HG03135 (cell line): Measurements from ENCODE around the gene TRAPPC3L.

ENCODE experiments used
- ATAC-seq: cut with Tn5 transposase; IDR thresholded peaks from one replicate; pipeline ENCODE4 v1.9.1; 2021; ENCODE audit warnings: mild to moderate bottlenecking, moderate library complexity; ENCODE audit not compliant: unreplicated experiment

TRAPPC3L gene

DNA sequence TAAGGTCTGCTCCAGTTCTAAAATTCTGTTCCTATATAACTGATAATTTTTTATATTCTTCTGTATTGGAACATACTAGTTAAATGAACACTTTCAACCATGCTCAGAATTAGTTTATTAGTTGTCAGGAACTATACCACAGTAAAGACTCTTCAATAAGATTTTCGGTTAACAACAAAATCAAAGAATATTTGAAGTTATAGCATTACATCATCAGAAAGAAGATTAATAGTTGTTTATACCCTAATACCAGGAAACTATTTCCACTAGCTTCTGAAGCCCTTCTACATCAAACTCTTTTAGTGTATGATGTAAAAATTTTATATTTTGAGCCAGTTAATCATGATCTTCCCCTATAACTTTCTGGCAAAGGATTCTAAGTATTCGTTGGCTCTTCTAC lies 14.6 kb upstream of the TRAPPC3L start:
- no peak for ATAC-seq

DNA sequence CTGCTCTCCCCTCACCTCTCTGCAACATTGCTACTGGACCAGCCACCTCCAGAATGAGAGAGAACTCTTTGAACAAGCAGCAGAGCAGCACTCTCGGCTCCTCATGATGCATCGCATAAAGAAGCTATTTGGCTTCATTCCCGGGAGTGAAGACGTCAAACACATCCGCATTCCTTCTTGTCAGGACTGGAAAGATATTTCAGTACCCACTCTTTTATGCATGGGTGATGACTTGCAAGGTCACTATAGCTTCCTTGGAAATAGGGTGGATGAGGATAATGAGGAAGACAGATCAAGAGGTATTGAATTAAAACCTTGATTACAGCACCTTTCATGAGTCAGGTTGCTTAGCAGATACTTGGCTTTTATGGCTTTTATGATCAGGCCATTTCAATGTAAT lies 12.4 kb upstream of the TRAPPC3L start:
- ATAC-seq: no peak

DNA sequence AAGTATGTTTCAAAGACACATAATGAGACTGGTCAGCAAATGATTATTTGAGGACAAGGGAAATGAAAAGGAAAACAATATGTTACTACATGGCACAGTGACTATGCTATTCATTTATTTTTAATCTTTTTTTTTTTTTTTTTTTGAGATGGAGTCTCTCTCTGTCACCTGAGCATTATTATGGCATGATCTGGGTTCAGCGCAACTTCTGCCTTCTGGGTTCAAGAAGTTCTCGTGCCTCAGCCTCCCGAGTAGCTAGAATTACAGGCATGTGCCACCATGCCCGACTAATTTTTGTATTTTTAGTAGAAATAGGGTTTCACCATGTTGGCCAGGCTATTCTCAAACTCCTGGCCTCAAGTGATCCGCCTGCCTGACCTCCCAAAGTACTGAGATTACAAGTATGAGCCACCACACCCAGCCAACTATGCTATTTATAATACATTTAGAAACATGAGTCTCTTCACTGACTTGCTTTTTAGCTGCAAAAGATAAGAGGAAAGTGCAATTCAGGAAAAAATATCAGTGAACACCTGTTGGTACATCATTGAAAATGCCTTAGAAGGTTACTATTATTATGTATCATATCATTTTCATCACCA lies 11.4 kb upstream of the TRAPPC3L start:
- no peak for ATAC-seq

DNA sequence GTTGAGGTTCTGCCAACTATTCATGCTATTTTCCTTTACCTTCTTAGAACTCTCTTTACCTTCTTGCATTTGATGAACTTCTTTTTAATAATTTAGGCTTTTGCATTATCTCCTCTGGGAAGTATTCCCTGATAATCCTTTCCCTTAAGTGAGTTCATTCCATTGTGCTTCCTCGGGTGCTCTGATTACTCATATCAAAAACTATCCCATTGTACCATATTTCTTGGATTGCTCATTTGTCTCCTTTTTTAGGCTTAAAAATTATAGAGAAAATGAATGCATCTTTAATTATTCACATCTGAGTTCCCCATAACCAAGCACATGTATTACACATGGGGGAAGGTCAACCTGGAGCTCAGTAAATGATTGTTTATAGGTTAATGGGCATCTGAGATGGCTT lies 10.6 kb upstream of the TRAPPC3L start:
- no peak for ATAC-seq

DNA sequence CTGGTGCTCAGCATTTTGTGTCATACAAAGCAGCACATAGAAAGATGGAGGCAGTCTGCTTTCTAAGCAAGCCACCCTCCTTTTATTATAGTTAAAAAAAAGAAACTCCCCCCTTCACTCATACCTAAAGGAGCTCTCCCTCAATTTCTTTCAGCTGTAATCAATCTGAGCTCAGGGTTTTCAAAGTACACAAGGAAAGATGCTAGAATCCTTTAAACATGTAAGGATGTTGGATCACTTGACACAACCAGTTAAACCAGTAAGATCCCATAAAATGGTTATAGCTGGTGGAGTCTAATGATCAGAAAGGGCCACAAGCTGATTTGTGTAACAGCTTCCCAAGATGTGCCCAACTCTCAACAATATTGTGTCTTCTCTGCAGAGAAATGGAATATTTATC lies 8.0 kb upstream of the TRAPPC3L start, which contains the start of gene CALHM4:
Gene CALHM4, plus strand, starts transcription at position 301 of the 400 bp plus-strand sequence. Its CDS starts 43 bp downstream, at position 344.
- ATAC-seq: no peak

DNA sequence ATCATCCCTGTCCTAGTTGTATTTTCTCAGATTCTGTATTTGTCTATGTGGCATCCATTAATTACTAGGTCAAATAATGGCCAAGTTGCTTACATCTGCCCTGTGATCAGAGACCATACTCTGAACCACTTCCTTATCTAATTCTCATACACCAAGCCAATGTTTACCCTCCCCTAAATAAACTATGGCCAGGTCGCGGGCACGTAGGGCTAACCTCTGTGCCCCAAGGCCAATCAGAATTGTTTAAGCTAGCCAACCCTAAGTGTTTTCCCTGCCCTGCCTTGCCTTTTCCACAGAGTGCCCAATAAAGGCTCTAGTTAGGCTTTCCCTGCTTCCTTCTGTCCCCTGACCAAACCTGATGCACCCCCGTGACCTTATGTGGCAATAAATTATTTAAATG lies 5.3 kb upstream of the TRAPPC3L start:
- no peak for ATAC-seq

DNA sequence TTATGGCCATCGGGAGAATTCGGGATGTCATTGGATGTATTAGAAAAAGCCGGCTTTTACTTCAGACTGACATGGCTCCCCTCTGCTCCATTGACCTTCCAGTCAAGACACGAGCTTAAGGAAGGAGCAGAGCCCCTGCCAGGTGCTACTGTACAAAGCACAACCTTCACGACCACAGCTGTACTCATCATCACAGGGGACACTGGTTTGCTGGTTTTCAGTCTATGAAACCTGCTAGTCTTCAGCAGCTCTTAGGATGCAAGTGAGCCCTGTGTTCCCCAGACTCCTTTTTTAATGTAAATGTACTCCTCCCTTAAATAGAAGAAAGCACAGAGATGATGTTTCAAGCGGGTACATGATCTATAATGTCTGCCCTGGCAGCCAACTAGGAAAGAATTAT lies 1.9 kb upstream of the TRAPPC3L start:
- no peak for ATAC-seq

DNA sequence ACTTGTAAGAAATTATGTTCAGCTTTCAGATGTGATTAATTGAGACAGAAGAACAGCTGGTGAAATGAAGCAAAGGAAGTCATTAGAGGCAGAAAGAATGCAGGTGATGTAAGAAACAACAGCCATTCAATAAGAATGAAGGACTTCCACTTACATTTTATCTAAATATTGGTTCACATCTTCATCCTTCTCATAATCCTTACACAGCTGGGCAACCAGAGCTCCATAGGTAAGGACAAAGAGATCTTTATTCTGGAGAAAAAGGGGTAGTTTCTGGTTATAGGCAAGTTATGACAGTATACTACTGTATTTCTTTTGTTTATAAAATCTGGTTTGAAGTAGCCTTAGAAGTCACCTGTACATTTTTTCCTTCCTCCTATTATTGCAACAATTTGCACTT lies 2.3 kb downstream of the TRAPPC3L start:
- no peak for ATAC-seq

DNA sequence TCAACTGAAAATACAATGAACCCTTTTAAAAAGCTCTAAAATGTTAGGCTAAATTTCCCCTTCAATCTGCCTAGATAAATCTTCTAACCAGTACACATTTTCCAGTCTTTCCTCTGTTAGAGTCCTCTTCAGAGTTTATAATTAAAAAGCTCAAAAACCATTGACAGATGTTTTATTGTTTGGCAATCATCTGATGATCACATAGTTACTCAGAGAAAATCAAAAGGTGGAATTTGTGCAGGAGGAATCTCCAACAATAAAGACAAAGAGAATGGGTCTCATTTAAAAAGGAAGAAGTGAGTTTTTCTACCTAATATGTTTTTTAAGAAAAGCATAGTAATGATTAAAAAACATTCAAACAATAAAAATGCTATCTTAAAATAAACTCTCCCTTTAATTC lies 3.1 kb downstream of the TRAPPC3L start:
- ATAC-seq: no peak

DNA sequence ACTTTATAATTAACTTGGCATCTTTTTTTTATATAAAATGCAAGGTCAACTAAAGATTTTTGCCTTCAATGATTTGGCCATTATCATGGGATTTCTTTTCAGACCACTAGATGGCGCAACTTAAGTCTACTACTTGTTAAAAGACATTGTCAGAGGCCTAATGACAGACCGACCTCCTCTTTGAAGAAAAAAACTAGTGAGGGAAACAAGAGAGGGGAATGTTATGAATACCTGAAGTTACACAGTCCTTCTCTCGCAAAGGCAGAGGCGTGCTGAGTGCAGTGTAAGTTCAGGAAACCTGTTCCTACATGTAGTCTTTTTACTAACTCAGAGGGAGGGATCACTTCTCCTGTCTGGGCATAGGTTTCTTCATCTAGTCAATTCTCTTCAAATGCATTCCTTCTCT lies 9.3 kb downstream of the TRAPPC3L start:
- no peak for ATAC-seq

DNA sequence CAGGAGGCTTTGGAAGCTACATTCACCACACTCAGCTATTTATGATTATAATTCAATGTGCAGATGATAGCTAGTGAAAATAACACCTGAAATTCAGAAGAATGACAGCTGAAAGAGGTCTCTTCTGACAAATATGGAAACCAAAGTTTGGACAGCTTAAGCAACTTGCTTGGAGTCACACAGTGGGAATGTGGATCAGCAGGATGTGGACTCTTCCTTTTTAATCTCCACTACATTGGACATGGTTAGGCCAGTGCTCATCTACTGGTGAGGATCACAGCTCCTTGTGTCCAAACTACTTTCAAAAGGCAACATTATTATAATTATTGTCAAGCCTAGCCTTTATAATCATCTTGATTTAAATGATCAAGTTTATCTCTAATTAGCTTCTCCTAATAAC lies 10.4 kb downstream of the TRAPPC3L start:
- ATAC-seq: no peak

DNA sequence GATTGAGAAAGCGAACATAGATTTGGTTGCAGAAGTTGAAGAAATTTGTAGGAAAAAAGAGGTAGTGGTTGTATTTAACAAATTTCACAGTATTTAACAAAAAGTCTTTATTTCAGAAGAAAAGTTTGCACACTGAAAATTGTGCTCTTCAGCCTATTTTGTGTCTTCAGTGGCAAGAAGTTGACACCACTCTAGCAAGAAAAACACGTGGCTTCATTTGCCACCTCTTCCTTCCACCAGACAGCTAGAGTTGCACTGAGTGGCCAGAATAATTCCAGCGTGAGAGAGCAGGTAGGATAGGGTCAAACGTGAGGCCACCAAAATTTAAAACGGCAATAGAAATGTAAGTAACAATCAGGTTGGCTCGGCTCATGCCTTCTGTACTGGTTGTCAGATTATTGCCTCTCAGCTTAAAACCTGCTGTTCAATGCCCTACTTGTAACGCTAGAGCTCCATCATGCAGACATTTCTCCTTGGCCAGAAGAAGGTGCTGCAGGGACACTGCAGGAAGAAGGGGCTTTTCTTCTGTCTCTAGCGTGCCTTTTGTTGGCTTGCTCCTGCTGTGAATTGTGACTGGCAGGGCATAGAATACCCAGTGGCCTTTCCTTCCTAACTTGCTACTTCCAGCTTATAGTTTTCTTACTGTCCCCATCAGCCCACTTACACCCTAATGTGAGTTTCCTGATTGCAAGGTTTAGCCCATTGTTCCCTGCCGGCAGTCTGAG lies 12.1 kb downstream of the TRAPPC3L start:
- no peak for ATAC-seq

DNA sequence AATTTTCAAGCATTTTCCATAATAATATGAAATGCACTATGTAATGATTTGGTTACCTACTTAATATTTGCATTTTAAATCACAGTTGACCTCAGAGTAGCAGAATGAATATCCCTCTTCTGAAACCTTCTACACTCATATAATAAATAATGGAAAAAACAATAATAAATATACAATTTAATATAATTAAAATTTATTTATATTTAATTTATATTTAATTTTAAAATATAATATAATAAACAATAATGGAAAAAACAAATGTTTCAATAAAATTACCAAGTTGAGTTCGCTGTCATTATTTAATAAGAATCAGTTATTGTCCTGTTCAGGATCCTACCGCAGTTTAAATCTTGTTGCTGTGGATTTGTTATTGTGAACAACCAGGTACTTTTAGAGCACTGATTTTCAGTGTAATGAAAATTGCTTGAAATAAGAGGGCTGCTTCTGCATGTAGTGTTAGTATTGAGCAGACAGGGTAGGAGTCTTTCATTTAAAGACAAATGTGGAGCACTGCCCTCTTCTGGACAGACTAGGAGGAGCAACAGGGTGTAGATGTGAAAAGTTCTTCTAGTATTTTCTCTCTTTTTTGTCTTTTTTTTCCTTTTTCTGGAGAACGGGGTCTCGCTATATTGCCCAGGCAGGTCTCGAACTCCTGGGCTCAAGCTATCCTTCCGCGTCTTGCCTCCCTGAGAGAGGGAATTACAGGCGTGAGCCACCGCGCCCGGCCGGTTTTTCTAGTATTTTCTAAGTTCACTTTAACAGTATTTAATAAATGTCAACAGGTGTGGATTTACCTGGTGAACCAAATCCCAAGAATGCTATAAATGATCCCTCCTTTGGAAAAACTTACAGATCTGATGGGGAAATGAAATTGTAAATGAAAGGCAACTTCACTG lies 13.6 kb downstream of the TRAPPC3L start:
- ATAC-seq: peak; percentile 74

DNA sequence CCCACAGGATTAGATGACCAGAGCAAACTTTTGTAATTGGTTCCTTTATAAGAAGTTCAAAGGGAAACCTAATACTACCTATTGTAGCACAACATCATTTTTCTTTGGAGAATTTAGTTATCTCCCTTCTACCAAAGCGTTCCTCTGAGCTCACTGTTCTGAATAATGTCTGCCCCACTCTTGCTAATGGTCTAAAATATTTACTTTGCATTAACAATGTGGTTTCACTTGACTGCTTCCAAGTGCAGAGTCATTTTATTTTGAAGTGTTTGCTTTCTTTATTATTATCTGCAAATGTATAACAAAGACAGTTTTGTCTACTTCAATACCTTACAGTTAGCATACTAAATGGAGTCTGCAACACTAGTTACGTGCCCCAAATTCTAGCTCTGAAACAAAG lies 15.0 kb downstream of the TRAPPC3L start:
- ATAC-seq: no peak

DNA sequence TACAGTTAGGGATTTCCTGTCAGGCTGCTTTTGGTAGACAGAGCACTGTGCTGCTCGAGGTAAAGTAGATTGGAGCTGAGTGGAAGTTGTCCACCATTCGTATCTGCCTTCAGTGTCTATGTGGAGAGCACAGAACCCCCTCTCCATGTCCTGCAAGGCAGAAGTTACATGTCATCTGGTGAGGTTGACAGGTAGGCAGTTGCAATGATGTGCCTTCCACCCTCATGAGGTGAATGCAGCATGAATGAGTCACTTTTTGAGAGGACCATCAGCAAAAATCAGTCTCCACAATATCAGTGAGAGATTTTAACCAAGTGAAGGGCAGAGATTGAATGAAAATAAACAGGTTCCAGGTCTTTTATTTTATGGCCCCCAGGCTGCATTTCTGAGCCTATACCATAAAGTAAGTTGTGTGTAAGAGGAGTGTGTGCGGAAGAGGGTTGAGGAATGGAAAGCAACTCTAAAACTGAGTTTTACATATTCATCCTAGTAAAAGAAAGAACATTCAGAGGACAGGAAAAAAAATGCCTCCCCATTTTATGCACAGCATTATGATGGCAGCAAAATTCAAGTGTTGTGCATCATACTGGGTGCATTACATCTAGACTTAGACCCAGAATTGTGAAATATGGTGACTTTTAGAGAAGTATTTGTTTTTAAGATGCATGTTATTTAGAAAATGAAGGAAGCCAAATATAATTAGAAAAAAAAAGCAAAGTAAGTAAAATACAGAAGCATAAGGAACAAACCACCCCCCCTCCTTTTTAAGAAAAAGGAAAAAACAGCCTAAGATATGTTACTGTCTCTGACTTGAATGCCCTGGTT lies 15.8 kb downstream of the TRAPPC3L start:
- no peak for ATAC-seq

DNA sequence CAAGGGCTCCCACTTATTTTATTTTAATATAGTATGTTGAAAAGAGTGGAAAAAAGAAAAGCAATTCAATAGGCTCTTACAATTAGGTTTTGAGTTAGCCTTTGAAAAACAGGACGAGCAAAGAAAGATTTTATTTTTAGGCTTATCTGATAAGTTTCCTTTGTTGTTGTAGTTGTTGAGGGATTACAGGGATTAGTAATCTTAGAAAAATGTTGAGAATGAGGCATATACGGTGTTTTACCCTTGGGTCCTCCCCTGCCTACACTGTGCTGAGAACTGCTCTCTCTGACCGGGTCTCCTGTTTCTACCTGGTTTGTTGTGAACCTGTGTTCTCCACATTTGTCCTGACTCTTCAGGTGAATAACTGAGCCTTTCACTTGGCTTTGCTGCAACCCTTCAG lies 16.7 kb downstream of the TRAPPC3L start:
- no peak for ATAC-seq

DNA sequence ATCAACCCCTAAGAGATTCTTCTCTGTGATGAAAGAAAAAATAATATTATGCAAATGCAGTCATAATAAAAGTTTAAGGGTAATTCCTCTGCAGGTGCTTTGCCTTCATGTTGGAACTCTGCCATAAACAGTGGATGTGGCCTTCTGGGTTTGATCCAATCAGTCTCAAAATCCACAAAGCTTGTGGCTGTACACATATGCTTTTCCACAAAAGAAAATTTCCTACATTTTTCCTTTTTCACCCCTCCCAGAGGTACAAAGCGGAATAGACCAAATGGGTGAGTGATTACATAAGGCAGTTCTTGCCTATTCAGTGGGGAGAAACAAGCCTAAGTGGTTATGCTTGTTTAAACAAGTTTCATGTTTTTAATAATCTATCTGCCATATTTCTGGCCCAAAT lies 17.4 kb downstream of the TRAPPC3L start:
- no peak for ATAC-seq

DNA sequence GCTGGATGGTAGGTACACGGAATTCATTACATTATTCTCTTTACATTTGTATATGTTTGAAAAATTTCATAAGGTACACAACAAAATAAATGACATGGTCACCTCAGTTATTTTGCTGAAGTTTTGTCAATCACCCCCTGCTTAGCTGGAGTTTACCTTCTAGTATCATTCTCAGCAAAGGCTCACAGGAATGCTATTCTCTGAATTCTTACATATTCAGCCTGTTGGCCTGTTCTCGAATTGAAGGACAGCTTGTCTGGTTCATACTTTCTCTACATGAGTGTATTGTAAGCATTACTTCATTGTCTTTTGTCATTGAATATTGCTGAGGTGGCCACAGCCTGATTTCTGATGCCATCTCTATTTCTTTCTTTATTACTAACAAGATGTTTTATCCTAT lies 21.2 kb downstream of the TRAPPC3L start:
- ATAC-seq: no peak

DNA sequence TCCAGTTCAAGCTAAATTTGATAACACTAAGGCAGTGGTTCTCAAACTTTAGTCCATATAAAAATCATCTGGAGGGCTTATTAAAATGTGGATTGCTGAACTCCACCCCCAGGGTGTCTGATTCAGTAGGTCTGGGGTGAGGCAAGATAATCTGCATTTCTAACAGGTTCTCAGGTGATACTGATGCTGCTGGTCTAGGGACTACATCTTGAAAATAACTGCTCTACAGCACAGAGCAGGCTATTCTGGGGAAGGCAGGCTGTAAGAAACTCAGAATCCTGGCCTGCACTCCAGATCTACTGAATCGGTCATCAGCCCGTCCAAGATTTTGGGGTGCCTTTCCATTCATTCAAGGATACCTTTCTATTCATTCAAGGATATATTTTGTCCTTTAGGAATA lies 22.6 kb downstream of the TRAPPC3L start:
- ATAC-seq: no peak

DNA sequence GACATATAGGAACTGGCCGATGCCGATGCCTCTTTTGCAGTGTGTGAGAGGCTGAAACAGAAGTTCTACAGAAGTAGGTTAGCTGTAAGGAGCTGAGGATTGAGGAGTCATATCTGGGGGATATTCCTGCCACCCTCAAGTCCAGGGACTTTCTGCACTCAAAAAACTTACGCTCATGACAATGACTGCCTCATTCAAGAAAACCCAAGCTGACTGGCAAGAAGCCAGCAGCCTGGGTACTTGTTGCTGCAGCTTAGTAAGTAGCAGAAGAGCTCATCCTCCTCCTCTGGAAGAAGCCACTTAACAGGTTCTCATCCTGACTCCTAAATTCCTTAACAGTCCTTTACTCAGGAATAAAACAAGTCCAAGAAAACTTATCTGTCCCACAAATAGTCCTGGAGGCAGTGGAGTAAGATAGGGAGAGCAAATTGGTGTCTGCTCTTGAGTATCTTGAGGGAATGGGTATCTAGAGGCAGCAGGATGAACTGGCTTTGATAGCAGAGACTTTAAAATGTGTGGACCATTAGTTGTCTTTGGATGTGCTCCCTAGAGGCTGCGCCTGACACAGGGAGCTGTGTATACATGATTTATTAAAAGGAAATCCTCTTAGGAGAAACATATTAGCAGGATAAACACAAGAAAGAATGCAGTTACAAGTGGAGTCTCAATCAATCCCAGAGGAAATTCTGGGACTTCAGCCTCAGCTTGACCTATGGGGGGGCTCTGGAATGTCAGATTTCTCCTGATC lies 26.7 kb downstream of the TRAPPC3L start:
- ATAC-seq: no peak
